ENCODE data around the gene SRGAP1.
A peak's percentile ranks its signal among the peaks of the same experiment; 100 is the strongest.

The SRGAP1 gene

DNA sequence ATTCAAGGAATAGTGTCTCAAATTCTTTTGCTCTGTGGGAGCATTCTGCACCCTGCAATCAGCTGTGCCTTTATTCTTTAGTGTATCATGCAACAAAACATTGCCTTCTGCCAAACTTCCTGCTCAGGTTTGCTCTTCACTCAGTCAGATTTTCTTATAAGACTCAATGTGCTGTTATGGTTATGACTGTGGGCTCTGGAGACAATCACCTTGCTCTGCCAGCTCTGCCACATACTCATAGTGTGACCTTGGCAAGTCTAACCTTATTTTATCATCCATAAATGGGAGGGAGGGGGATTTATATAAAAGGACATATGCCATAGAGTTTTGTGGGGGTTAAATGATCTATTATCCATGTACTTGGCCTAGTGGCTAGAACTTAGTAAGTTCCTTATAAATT lies 51.3 kb downstream of the SRGAP1 start:
- no peaks in the 10 kb centered on the region for H3K27me3 ChIP-seq (replicated peaks; ENCODE audit: insufficient read depth, low read length)

DNA sequence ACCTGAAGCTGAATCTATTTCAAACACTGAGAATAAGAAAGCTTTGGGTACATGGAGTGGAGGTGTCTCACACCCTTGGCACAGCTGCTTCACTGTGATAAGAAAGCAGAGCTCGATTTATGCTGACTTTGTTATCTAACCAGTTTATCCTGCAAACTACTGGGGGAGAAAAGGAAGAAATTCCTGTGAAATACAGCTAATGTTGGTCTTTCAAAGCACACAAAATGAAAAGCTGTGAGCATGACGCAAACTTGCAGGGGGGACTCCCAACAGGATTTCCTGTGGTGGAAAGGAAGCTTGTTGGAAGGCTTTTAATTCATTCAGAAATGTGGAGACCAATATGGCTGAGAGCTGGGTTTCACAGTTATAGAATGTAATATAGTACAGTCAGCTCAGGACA lies 53.4 kb downstream of the SRGAP1 start:
- H3K4me1 ChIP-seq (ENCODE audit: low read length) = peaks cover 6% of the 10 kb centered on the region; the same call in 1 of the 2 replicates
- H3F3A ChIP-seq (ENCODE audit: insufficient read depth, low read length) = no peaks in the 10 kb centered on the region
- no peak overlapping the region for H3K4me3 ChIP-seq (ENCODE audit: low read length)
- H3K9ac ChIP-seq (ENCODE audit: low read length) = no peak overlapping the region
- no peaks in the 10 kb centered on the region for H3K9me2 ChIP-seq (replicated peaks; ENCODE audit: insufficient read depth, low read length)
- no peaks in the 10 kb centered on the region for H3K27me3 ChIP-seq (replicated peaks; ENCODE audit: insufficient read depth, low read length)
- H3K36me3 ChIP-seq (replicated peaks; ENCODE audit: insufficient read depth, low read length) = no peaks in the 10 kb centered on the region
- peak overlapping the region; percentile 42; the same call in 1 of the 2 replicates for H3K4me2 ChIP-seq (ENCODE audit: low read depth, low read length)
- DNase-seq = no peak
- TF ChIP-seq EZH2phosphoT487 (IDR thresholded peaks at IDR 0.05; ENCODE audit: low read length) = no peak
- no peak for TF ChIP-seq EZH2 (optimal IDR thresholded peaks at IDR 0.05; ENCODE audit: low read depth, low read length)
- TF ChIP-seq, protein P1, sequence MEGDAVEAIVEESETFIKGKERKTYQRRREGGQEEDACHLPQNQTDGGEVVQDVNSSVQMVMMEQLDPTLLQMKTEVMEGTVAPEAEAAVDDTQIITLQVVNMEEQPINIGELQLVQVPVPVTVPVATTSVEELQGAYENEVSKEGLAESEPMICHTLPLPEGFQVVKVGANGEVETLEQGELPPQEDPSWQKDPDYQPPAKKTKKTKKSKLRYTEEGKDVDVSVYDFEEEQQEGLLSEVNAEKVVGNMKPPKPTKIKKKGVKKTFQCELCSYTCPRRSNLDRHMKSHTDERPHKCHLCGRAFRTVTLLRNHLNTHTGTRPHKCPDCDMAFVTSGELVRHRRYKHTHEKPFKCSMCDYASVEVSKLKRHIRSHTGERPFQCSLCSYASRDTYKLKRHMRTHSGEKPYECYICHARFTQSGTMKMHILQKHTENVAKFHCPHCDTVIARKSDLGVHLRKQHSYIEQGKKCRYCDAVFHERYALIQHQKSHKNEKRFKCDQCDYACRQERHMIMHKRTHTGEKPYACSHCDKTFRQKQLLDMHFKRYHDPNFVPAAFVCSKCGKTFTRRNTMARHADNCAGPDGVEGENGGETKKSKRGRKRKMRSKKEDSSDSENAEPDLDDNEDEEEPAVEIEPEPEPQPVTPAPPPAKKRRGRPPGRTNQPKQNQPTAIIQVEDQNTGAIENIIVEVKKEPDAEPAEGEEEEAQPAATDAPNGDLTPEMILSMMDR (IDR thresholded peaks at IDR 0.05; ENCODE audit: low read length) = no peak
- H3K9me3 ChIP-seq (replicated peaks; ENCODE audit: insufficient read depth, low read length) = no peaks in the 10 kb centered on the region
- no peak overlapping the region for H3K27ac ChIP-seq (ENCODE audit: low read length)
- H2AFZ ChIP-seq (ENCODE audit: low read length) = no peak overlapping the region
- no peaks in the 10 kb centered on the region for H4K20me1 ChIP-seq (ENCODE audit: insufficient read depth, low read length)
- no peaks in the 10 kb centered on the region for H3K79me2 ChIP-seq (ENCODE audit: low read length)

More for the DNA sequence above, 51.3 kb downstream of the SRGAP1 start:
- H3K9me3 ChIP-seq (replicated peaks; ENCODE audit: insufficient read depth, low read length) = no peaks in the 10 kb centered on the region
- no peaks in the 10 kb centered on the region for H3F3A ChIP-seq (ENCODE audit: insufficient read depth, low read length)
- DNase-seq = no peak
- H2AFZ ChIP-seq (ENCODE audit: low read length) = no peak overlapping the region
- no peak overlapping the region for H3K4me3 ChIP-seq (ENCODE audit: low read length)
- no peaks in the 10 kb centered on the region for H3K36me3 ChIP-seq (replicated peaks; ENCODE audit: insufficient read depth, low read length)
- no peak overlapping the region for H3K4me2 ChIP-seq (ENCODE audit: low read depth, low read length)
- H3K79me2 ChIP-seq (ENCODE audit: low read length) = no peaks in the 10 kb centered on the region
- no peak overlapping the region for H3K9ac ChIP-seq (ENCODE audit: low read length)
- H3K4me1 ChIP-seq (ENCODE audit: low read length) = peaks cover 6% of the 10 kb centered on the region; the same call in 1 of the 2 replicates
- H3K27ac ChIP-seq (ENCODE audit: low read length) = no peak overlapping the region
- H3K9me2 ChIP-seq (replicated peaks; ENCODE audit: insufficient read depth, low read length) = no peaks in the 10 kb centered on the region
- no peaks in the 10 kb centered on the region for H4K20me1 ChIP-seq (ENCODE audit: insufficient read depth, low read length)
- no peak for TF ChIP-seq EZH2 (optimal IDR thresholded peaks at IDR 0.05; ENCODE audit: low read depth, low read length)
- TF ChIP-seq, protein P1 (IDR thresholded peaks at IDR 0.05; ENCODE audit: low read length) = no peak
- no peak for TF ChIP-seq EZH2phosphoT487 (IDR thresholded peaks at IDR 0.05; ENCODE audit: low read length)

- 0 out of 2 replicates have a peak overlapping the region, but pooled peaks have one; percentile 9 for H2AFZ ChIP-seq (ENCODE audit: low read length)
- H3K4me2 ChIP-seq (ENCODE audit: low read depth, low read length) = peak overlapping the region; percentile 42; the same call in 1 of the 2 replicates
- peak; percentile 39 for DNase-seq
- H3K4me1 ChIP-seq (ENCODE audit: low read length) = peaks cover 6% of the 10 kb centered on the region; the same call in 1 of the 2 replicates
- no peaks in the 10 kb centered on the region for H3K9me3 ChIP-seq (replicated peaks; ENCODE audit: insufficient read depth, low read length)
- peak overlapping the region; percentile 45; the same call in 1 of the 2 replicates for H3K27ac ChIP-seq (ENCODE audit: low read length)
- H3K27me3 ChIP-seq (replicated peaks; ENCODE audit: insufficient read depth, low read length) = no peaks in the 10 kb centered on the region
- TF ChIP-seq EZH2 (optimal IDR thresholded peaks at IDR 0.05; ENCODE audit: low read depth, low read length) (no peak), EZH2phosphoT487 (IDR thresholded peaks at IDR 0.05; ENCODE audit: low read length) (no peak)
- TF ChIP-seq, protein P1 (IDR thresholded peaks at IDR 0.05; ENCODE audit: low read length) = no peak
- no peaks in the 10 kb centered on the region for H4K20me1 ChIP-seq (ENCODE audit: insufficient read depth, low read length)
- no peak overlapping the region for H3K9ac ChIP-seq (ENCODE audit: low read length)
- no peaks in the 10 kb centered on the region for H3F3A ChIP-seq (ENCODE audit: insufficient read depth, low read length)
- H3K79me2 ChIP-seq (ENCODE audit: low read length) = no peaks in the 10 kb centered on the region
- H3K9me2 ChIP-seq (replicated peaks; ENCODE audit: insufficient read depth, low read length) = no peaks in the 10 kb centered on the region
- no peaks in the 10 kb centered on the region for H3K36me3 ChIP-seq (replicated peaks; ENCODE audit: insufficient read depth, low read length)
- peak overlapping the region; percentile 13; the same call in 1 of the 2 replicates for H3K4me3 ChIP-seq (ENCODE audit: low read length)
Measured at GRCh38 chr12:63898764-63899337, 54.4 kb downstream of the SRGAP1 start.
